Measurements from ENCODE around the gene SCN3A.

Gene SCN3A

DNA sequence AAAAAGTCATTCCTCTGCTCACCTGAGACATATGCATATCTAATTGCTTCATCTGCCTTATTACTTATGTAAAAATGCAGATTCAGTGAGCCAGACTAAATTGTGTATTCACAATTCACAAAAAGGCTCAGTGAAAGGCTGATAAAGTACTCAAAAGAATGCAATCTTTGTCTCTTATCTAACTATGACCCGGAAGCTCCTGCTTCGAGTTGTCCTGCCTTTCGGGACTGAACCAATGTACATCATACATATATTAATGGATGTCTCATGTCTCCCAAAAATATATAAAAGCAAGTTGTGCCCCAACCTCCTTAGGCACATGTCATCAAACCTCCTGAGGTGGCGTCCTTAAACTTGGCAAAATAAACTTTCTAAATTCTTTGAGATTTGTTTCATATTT, 120.5 kb downstream of the SCN3A start:
- TF ChIP-seq SNAI2 (CRISPR knock-in tag; IDR thresholded peaks at IDR 0.05), result no peak
- TF ChIP-seq GLIS3 (CRISPR knock-in tag; IDR thresholded peaks at IDR 0.05), result no peak
- TF ChIP-seq OSR1 (CRISPR knock-in tag; IDR thresholded peaks at IDR 0.05), result no peak
- TF ChIP-seq, protein P1, sequence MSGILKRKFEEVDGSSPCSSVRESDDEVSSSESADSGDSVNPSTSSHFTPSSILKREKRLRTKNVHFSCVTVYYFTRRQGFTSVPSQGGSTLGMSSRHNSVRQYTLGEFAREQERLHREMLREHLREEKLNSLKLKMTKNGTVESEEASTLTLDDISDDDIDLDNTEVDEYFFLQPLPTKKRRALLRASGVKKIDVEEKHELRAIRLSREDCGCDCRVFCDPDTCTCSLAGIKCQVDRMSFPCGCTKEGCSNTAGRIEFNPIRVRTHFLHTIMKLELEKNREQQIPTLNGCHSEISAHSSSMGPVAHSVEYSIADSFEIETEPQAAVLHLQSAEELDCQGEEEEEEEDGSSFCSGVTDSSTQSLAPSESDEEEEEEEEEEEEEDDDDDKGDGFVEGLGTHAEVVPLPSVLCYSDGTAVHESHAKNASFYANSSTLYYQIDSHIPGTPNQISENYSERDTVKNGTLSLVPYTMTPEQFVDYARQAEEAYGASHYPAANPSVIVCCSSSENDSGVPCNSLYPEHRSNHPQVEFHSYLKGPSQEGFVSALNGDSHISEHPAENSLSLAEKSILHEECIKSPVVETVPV (CRISPR knock-in tag; IDR thresholded peaks at IDR 0.05), result no peak
- no peak for TF ChIP-seq ZNF70 (CRISPR knock-in tag; IDR thresholded peaks at IDR 0.05)
- no peak for TF ChIP-seq ZNF8 (CRISPR knock-in tag; IDR thresholded peaks at IDR 0.05)
- ATAC-seq, result no peak

DNA sequence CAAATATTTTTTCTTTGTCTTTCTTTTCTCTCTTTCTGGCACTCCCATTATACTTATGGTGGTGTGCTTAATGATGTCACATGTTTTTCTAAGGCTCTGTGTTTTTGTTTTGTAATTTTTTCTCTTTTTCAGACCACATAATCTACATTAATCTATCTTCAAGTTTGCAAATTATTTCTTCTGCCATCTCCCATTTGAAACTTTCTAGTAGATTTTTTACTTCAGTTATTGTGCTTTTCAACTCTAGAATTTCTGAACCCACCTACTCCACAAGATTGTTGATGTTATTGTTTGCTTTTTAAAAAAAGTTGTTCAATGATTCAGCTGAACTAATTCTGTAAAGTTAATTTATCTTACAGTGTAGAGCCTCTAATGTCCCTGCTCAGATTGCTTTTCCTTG, 121.4 kb downstream of the SCN3A start:
- TF ChIP-seq SNAI2 (CRISPR knock-in tag; IDR thresholded peaks at IDR 0.05) (no peak), ARNTL (CRISPR knock-in tag; IDR thresholded peaks at IDR 0.05; ENCODE audit: borderline replicate concordance, low read depth) (no peak), ZFP30 (CRISPR knock-in tag; IDR thresholded peaks at IDR 0.05) (no peak), PATZ1 (CRISPR knock-in tag; IDR thresholded peaks at IDR 0.05; ENCODE audit: borderline replicate concordance) (no peak)
- TF ChIP-seq, protein P2, sequence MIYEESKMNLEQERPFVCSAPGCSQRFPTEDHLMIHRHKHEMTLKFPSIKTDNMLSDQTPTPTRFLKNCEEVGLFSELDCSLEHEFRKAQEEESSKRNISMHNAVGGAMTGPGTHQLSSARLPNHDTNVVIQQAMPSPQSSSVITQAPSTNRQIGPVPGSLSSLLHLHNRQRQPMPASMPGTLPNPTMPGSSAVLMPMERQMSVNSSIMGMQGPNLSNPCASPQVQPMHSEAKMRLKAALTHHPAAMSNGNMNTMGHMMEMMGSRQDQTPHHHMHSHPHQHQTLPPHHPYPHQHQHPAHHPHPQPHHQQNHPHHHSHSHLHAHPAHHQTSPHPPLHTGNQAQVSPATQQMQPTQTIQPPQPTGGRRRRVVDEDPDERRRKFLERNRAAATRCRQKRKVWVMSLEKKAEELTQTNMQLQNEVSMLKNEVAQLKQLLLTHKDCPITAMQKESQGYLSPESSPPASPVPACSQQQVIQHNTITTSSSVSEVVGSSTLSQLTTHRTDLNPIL (CRISPR knock-in tag; IDR thresholded peaks at IDR 0.05; ENCODE audit: low read depth), result no peak
- no peak for ATAC-seq

GRCh38 chr2:165081276-165081675, 122.6 kb downstream of the SCN3A start:
- ATAC-seq, result no peak
- TF ChIP-seq ZNF70 (CRISPR knock-in tag; IDR thresholded peaks at IDR 0.05), result no peak
- TF ChIP-seq, protein P2 (CRISPR knock-in tag; IDR thresholded peaks at IDR 0.05; ENCODE audit: low read depth), result no peak
- TF ChIP-seq ZNF8 (CRISPR knock-in tag; IDR thresholded peaks at IDR 0.05), result no peak
- no peak for TF ChIP-seq BACH2 (CRISPR knock-in tag; IDR thresholded peaks at IDR 0.05; ENCODE audit: borderline replicate concordance)
- TF ChIP-seq POU6F1 (CRISPR knock-in tag; IDR thresholded peaks at IDR 0.05; ENCODE audit: borderline replicate concordance, low read depth), result no peak
- TF ChIP-seq ISL1 (CRISPR knock-in tag; IDR thresholded peaks at IDR 0.05), result no peak
- no peak for TF ChIP-seq PPARA (CRISPR knock-in tag; IDR thresholded peaks at IDR 0.05; ENCODE audit: borderline replicate concordance)
- TF ChIP-seq, protein P3, sequence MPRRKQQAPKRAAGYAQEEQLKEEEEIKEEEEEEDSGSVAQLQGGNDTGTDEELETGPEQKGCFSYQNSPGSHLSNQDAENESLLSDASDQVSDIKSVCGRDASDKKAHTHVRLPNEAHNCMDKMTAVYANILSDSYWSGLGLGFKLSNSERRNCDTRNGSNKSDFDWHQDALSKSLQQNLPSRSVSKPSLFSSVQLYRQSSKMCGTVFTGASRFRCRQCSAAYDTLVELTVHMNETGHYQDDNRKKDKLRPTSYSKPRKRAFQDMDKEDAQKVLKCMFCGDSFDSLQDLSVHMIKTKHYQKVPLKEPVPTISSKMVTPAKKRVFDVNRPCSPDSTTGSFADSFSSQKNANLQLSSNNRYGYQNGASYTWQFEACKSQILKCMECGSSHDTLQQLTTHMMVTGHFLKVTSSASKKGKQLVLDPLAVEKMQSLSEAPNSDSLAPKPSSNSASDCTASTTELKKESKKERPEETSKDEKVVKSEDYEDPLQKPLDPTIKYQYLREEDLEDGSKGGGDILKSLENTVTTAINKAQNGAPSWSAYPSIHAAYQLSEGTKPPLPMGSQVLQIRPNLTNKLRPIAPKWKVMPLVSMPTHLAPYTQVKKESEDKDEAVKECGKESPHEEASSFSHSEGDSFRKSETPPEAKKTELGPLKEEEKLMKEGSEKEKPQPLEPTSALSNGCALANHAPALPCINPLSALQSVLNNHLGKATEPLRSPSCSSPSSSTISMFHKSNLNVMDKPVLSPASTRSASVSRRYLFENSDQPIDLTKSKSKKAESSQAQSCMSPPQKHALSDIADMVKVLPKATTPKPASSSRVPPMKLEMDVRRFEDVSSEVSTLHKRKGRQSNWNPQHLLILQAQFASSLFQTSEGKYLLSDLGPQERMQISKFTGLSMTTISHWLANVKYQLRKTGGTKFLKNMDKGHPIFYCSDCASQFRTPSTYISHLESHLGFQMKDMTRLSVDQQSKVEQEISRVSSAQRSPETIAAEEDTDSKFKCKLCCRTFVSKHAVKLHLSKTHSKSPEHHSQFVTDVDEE (CRISPR knock-in tag; IDR thresholded peaks at IDR 0.05), result no peak
- no peak for TF ChIP-seq RARB (CRISPR knock-in tag; IDR thresholded peaks at IDR 0.05)
- TF ChIP-seq GLIS3 (CRISPR knock-in tag; IDR thresholded peaks at IDR 0.05), result no peak
- no peak for TF ChIP-seq ARNTL (CRISPR knock-in tag; IDR thresholded peaks at IDR 0.05; ENCODE audit: borderline replicate concordance, low read depth)
- TF ChIP-seq ZC3H10 (CRISPR knock-in tag; IDR thresholded peaks at IDR 0.05), result no peak
- no peak for TF ChIP-seq PATZ1 (CRISPR knock-in tag; IDR thresholded peaks at IDR 0.05; ENCODE audit: borderline replicate concordance)
- TF ChIP-seq ZNF565 (CRISPR knock-in tag; conservative IDR thresholded peaks at IDR 0.05; ENCODE audit: low read depth), result no peak
- TF ChIP-seq ZFP30 (CRISPR knock-in tag; IDR thresholded peaks at IDR 0.05), result no peak
- TF ChIP-seq ESRRG (CRISPR knock-in tag; IDR thresholded peaks at IDR 0.05), result no peak
- TF ChIP-seq SNAI2 (CRISPR knock-in tag; IDR thresholded peaks at IDR 0.05), result no peak
- TF ChIP-seq OSR1 (CRISPR knock-in tag; IDR thresholded peaks at IDR 0.05), result no peak
